PC-3 (cell line): ENCODE data around the gene SULF2. TPM values are rescaled to one million over a fixed set of nuclear protein-coding genes. Genes with fewer than 3 reads are reported as not detected.

Source experiments
- ATAC-seq: fragments of 200-7000 bp; cut with Tn5 transposase; 2 replicates; pipeline ENCODE4 v1.9.1; 2020; ENCODE audit warnings: mild to moderate bottlenecking, moderate library complexity
- BruUV-seq: library from RNA; stranded (reverse); fragments of 400-500 nt; replicated peaks from 2 replicates; lab custom pipeline; 2021; lab: Mats Ljungman, UMichigan
- CTCF ChIA-PET: fragments of 300-600 bp; sonication (Branson Sonifier 250); formaldehyde crosslinking; loops from one replicate; lab custom pipeline; 2022; ENCODE audit warnings: antibody characterized with exemption; lab: Charles Lee
- POLR2A ChIA-PET: fragments of 300-600 bp; sonication (Branson Sonifier 250); formaldehyde crosslinking; loops from one replicate; lab custom pipeline; 2022; ENCODE audit warnings: antibody characterized with exemption; ENCODE audit not compliant: unreplicated experiment; lab: Charles Lee
- DNase-seq: peaks from one replicate; pipeline ENCODE4 v3.0.0-alpha.2; 2015
- H2AFZ ChIP-seq: fragments of 300-600 bp; sonication (generic); 2 replicates; pipeline ENCODE4 v1.6.0; 2016; ENCODE audit warnings: antibody characterized with exemption, low read length
- H3F3A ChIP-seq: fragments of 300-600 bp; sonication (generic); one replicate; pipeline ENCODE4 v1.6.0; 2017; ENCODE audit warnings: antibody characterized with exemption, low read length, control low read depth, mild to moderate bottlenecking; ENCODE audit not compliant: unreplicated experiment
- H3K27ac ChIP-seq: fragments of 300-600 bp; sonication (generic); 2 replicates; pipeline ENCODE4 v1.5.1; 2016; ENCODE audit warnings: mild to moderate bottlenecking, low read length
- H3K27me3 ChIP-seq: fragments of 300-600 bp; sonication (generic); 2 replicates; pipeline ENCODE4 v1.6.1; 2016; ENCODE audit warnings: low read length, mixed read lengths
- H3K36me3 ChIP-seq: fragments of 300-600 bp; sonication (generic); 2 replicates; pipeline ENCODE4 v1.6.1; 2016; ENCODE audit warnings: low read depth, mixed run types, low read length, mixed read lengths
- H3K4me1 ChIP-seq: fragments of 300-600 bp; sonication (generic); 2 replicates; pipeline ENCODE4 v1.5.1; 2016; ENCODE audit warnings: low read length; ENCODE audit not compliant: insufficient read depth
- H3K4me2 ChIP-seq: fragments of 300-600 bp; sonication (generic); 2 replicates; pipeline ENCODE4 v1.6.0; 2016; ENCODE audit warnings: low read length
- H3K4me3 ChIP-seq: fragments of 300-600 bp; sonication (generic); 2 replicates; pipeline ENCODE4 v1.5.1; 2016; ENCODE audit warnings: mild to moderate bottlenecking, low read length, mixed read lengths
- H3K79me2 ChIP-seq: fragments of 300-600 bp; sonication (generic); 2 replicates; pipeline ENCODE4 v1.6.1; 2017; ENCODE audit warnings: low read length, mixed read lengths
- H3K9ac ChIP-seq: fragments of 300-600 bp; sonication (generic); 2 replicates; pipeline ENCODE4 v1.6.0; 2016; ENCODE audit warnings: mild to moderate bottlenecking, low read length
- H3K9me2 ChIP-seq: fragments of 300-600 bp; sonication (generic); replicated peaks from 2 replicates; pipeline ENCODE4 v1.6.1; 2016; ENCODE audit warnings: mixed run types, low read length, mixed read lengths
- H3K9me3 ChIP-seq: fragments of 300-600 bp; sonication (generic); 2 replicates; pipeline ENCODE4 v1.6.1; 2016; ENCODE audit warnings: low read length, mixed read lengths
- H4K20me1 ChIP-seq: fragments of 300-600 bp; sonication (generic); 2 replicates; pipeline ENCODE4 v1.6.1; 2016; ENCODE audit warnings: low read length, mixed read lengths
- EZH2 ChIP-seq: fragments of 300-600 bp; sonication (generic); IDR thresholded peaks from one replicate; pipeline ENCODE4 v1.6.1; 2017; ENCODE audit warnings: antibody characterized with exemption, mild to moderate bottlenecking, low read length; ENCODE audit not compliant: unreplicated experiment
- EZH2phosphoT487 ChIP-seq: fragments of 300-600 bp; sonication (generic); IDR thresholded peaks from 2 replicates; pipeline ENCODE4 v1.6.1; 2018; ENCODE audit warnings: mild to moderate bottlenecking, antibody characterized with exemption, low read length, borderline replicate concordance
- intact Hi-C: fragments of 100-400 bp; cut with micrococcal nuclease; formaldehyde crosslinking; loops from 2 replicates; pipeline ENCODE4 v1.9.0; 2023
- total RNA-seq: library from RNA; depleted of rRNA; stranded (reverse); fragments of >200 nt; gene quantifications from 2 replicates; pipeline ENCODE4 v1.2.3, GENCODE V29; 2014
- TF ChIP-seq, protein P1 (sequence below): fragments of 300-600 bp; sonication (generic); conservative IDR thresholded peaks from 2 replicates; pipeline ENCODE4 v1.5.1; 2017; ENCODE audit warnings: antibody characterized with exemption, low read depth, mild to moderate bottlenecking, low read length

Gene SULF2
- total RNA-seq, 1 experiment from 2014 or later: 340 TPM

DNA sequence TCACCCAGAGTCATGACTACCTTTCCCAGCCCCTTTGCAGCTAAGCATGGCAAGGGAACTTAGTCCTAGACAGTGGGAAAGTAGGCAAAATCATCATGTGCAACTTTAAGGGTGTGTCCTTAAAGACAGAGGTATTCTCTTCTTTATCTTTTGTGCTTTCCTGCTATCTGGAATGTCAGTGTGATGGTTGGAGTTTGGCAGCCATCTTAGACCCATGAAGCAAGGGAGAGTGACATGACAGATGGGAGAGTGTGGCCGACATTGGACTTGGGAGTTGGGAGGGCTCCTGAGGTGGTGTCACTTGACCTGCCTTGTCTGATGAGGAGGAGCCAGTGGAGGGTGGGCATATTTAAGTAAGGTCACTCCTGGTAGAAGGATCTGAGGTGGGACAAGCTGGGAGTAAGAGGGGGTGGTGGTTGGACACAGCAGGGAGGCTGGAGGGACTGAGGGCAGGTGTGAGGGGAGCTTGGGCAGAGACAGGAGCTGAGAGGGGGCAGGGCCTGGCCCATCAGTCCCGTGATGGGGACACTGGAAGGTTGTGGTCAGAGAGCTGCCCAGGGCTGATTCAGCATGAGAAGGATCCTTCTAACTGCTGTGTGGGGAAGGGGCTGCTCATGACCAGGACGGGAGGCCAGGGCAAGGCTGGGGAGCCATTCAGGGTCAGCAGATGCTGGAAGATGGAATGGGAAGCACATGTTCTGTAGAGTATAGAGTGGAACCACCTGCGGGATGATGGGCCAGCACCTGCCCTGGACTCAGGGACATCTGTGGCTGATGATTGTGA lies 29.5 kb upstream of the SULF2 start:
- Histone ChIP-seq H3K9me2 (no peaks in the 10 kb centered on the region), H3K4me2 (no peak overlapping the region), H3K79me2 (0 out of 2 replicates have a peak, but pooled peaks cover 8% of the 10 kb centered on the region), H3K27me3 (no peaks in the 10 kb centered on the region), H2AFZ (no peak overlapping the region), H3K4me3 (no peak overlapping the region), H3K36me3 (no peaks in the 10 kb centered on the region), H3K9me3 (no peaks in the 10 kb centered on the region), H3K9ac (no peak overlapping the region), H4K20me1 (no peaks in the 10 kb centered on the region), H3F3A (peaks cover 10% of the 10 kb centered on the region), H3K4me1 (peaks cover 67% of the 10 kb centered on the region), H3K27ac (peak overlapping the region; percentile 29)
- ChIA-PET POLR2A (interaction anchor here (0.7 kb wide), 1 partner anchor 824 kb away, joined by 3 read pairs; no protein-coding TSS in a partner anchor), CTCF (interaction anchor here (0.6 to 0.9 kb wide), 2 partner anchors 34 to 481 kb away, joined by 3 to 4 read pairs; no protein-coding TSS in a partner anchor)
- DNase-seq (no peak), ATAC-seq (no peak)
- TF ChIP-seq EZH2 (no peak), EZH2phosphoT487 (no peak)
- TF ChIP-seq, protein P1, sequence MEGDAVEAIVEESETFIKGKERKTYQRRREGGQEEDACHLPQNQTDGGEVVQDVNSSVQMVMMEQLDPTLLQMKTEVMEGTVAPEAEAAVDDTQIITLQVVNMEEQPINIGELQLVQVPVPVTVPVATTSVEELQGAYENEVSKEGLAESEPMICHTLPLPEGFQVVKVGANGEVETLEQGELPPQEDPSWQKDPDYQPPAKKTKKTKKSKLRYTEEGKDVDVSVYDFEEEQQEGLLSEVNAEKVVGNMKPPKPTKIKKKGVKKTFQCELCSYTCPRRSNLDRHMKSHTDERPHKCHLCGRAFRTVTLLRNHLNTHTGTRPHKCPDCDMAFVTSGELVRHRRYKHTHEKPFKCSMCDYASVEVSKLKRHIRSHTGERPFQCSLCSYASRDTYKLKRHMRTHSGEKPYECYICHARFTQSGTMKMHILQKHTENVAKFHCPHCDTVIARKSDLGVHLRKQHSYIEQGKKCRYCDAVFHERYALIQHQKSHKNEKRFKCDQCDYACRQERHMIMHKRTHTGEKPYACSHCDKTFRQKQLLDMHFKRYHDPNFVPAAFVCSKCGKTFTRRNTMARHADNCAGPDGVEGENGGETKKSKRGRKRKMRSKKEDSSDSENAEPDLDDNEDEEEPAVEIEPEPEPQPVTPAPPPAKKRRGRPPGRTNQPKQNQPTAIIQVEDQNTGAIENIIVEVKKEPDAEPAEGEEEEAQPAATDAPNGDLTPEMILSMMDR: no peak
- intact Hi-C loops: loop anchor here (10.0 kb wide), 1 partner anchor 110 kb away; no protein-coding TSS in a partner anchor
- BruUV-seq: no TSS peak

DNA sequence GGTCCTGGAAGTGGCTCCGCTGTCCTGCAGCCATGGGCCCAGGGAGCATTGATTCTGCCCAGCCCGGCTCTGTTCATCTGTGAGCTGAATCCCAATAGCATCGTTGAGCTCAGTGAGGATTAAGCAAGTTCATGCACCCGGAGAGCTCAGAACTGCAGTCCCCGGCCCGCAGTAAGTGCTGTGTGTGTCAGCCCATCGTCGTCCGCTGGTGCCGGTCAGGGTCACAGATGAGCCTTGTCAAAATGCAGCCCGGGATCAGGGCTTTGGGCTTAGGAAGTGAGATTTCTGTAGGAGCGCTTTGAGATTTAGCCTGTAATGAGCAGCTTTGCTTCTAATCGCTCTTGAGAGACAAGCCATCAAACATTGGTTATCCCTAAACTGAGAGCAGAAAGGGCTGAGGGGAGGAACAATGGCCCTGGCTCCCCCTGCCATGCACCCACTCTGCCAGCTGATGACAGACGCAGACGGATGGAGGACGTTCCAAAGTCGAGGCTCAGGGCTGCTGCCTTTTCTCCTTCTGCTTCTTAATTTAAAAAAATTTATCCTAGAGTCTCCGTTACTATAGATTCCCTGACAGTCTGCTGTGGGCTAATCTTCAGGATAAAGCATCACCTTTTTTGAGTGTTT lies 25.6 kb upstream of the SULF2 start:
- TF ChIP-seq EZH2phosphoT487 (no peak), EZH2 (no peak)
- TF ChIP-seq, protein P1: no peak
- no TSS peak for BruUV-seq
- no peaks in the 10 kb centered on the region for H3K27me3 ChIP-seq
- no peaks in the 10 kb centered on the region for H3K9me3 ChIP-seq
- ATAC-seq (no peak), DNase-seq (no peak)
- H3K36me3 ChIP-seq: no peaks in the 10 kb centered on the region
- peak overlapping the region; percentile 97 for H3K27ac ChIP-seq
- ChIA-PET CTCF (no interaction called here), POLR2A (no interaction called here)
- H3F3A ChIP-seq: no peaks in the 10 kb centered on the region
- intact Hi-C loops: loop anchor here (10.0 kb wide), 1 partner anchor 114 kb away; no protein-coding TSS in a partner anchor
- 0 out of 2 replicates have a peak, but pooled peaks cover 8% of the 10 kb centered on the region for H3K79me2 ChIP-seq
- H3K4me2 ChIP-seq: peak overlapping the region; percentile 68
- H3K4me3 ChIP-seq: no peak overlapping the region
- H2AFZ ChIP-seq: no peak overlapping the region
- H3K4me1 ChIP-seq: peaks cover 50% of the 10 kb centered on the region
- peak overlapping the region; percentile 81 for H3K9ac ChIP-seq
- no peaks in the 10 kb centered on the region for H4K20me1 ChIP-seq
- H3K9me2 ChIP-seq: no peaks in the 10 kb centered on the region
